Kidney (tissue), 14 donors: Measurements from ENCODE around the gene CFD. TPM values are rescaled to one million over a fixed set of nuclear protein-coding genes. Genes with fewer than 3 reads are reported as not detected.

Source experiments
- DNase-seq, 5 donors: peaks; one replicate each; pipeline ENCODE4 v3.0.0-alpha.2; 2013 to 2020
- FAIRE-seq: peaks from 2 replicates; lab custom pipeline; 2012; peaks lifted over from hg19 to GRCh38; lab: Jason Lieb, UNC
- H3K27ac ChIP-seq, 2 donors: one replicate each; pipeline ENCODE4 v1.7.0; 2013; ENCODE audit warnings: low read depth in 2 of 2, low read length in 2 of 2, inconsistent platforms in 1 of 2
- H3K27me3 ChIP-seq: one replicate; pipeline ENCODE4 v1.7.1; 2013; ENCODE audit warnings: low read length, inconsistent platforms; ENCODE audit not compliant: control insufficient read depth, insufficient read depth
- H3K36me3 ChIP-seq, 3 donors: one replicate each; pipeline versions ENCODE4 v1.7.0 to v1.7.1; 2013; ENCODE audit warnings: low read length in 3 of 3, control low read depth in 1 of 3, inconsistent platforms in 1 of 3; ENCODE audit not compliant: insufficient read depth in 3 of 3, control insufficient read depth in 2 of 3
- H3K4me1 ChIP-seq, 3 donors: one replicate each; pipeline versions ENCODE4 v1.7.0 to v1.7.1; 2013; ENCODE audit warnings: low read length in 3 of 3, inconsistent platforms in 1 of 3, low read depth in 1 of 3; ENCODE audit not compliant: control insufficient read depth in 2 of 3, insufficient read depth in 2 of 3
- H3K4me3 ChIP-seq, 3 donors: one replicate each; pipeline versions ENCODE4 v1.7.0 to v1.8.1; 2013; ENCODE audit warnings: low read length in 3 of 3, control low read depth in 1 of 3, inconsistent platforms in 1 of 3
- H3K9ac ChIP-seq, 3 donors: one replicate each; pipeline versions ENCODE4 v1.7.0 to v1.7.1; 2013; ENCODE audit warnings: low read length in 3 of 3, control low read depth in 1 of 3, inconsistent platforms in 1 of 3
- H3K9me3 ChIP-seq, 3 donors: one replicate each; pipeline versions ENCODE4 v1.7.0 to v1.7.1; 2013; ENCODE audit warnings: low read length in 3 of 3, control low read depth in 1 of 3, inconsistent platforms in 1 of 3; ENCODE audit not compliant: control insufficient read depth in 2 of 3, insufficient read depth in 1 of 3
- intact Hi-C: fragments of 100-400 bp; cut with DNase I; formaldehyde crosslinking; loops from one replicate; pipeline ENCODE4 v1.11.1; 2022
- polyA plus RNA-seq: library from polyadenylated mRNA; stranded (reverse); fragments of 350-450 nt; fragmentation: Illumina TruSeq; extraction: RNeasy Lipid Tissue Mini Kit (QIAGEN cat#74804); gene quantifications from one replicate; pipeline ENCODE4 v1.2.3, GENCODE V29; 2014; ENCODE audit warnings: low read depth, low replicate concordance; ENCODE audit not compliant: insufficient read depth
- total RNA-seq: library from RNA; stranded (reverse); fragmentation: NEBNext Ultra II Directional; extraction: Animal tissue kit (Norgen Biotek cat#: 25700); gene quantifications from one replicate; pipeline ENCODE4 v1.2.1, GENCODE V29; 2021
- TF ChIP-seq, protein P1 (sequence below): IDR thresholded peaks from 3 replicates; pipeline ENCODE4 v1.5.1; 2012; ENCODE audit warnings: mild to moderate bottlenecking, moderate library complexity, borderline replicate concordance; ENCODE audit not compliant: insufficient read depth; ENCODE audit errors: extremely low read depth
- donor health status: control.
- donor health status: control.
- donor health status: control.
- donor health status: control.
- donor health status: control.
- donor health status: DM: yes; HTN: yes; CAD: no.
- donor health status: Normal renal cell carcinoma (clear cell type).

The CFD gene
- total and polyA plus RNA-seq, 2 donors from 2014 or later: 4.6 to 35.1 TPM

DNA sequence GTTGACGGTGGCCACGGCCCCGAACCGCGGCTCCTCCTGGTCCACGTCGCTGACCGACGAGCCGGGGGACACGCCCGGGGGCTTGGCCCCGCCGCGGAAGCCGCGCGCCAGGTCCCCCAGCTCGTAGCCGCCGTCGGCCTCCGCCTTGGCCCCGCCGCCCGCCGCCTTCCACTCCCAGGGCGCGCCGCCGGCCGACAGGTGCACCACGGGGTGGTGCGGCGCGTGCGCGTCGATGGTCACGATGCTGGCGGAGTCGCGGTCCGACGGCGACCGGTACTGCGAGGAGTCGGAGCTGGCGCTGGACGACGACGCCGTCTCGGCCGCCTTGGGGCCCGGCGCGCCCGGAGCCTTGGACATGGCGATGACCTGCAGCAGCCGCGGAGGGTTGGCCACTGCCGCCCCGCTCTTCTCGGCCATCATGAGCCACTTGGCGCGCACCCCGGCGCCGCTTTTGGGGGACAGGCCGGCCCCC is 46.7 kb upstream of the CFD start:
- FAIRE-seq (no peak), DNase-seq (peak in 1 of 5 donors; percentile 76)
- no peaks in the 10 kb centered on the region for H3K4me1 ChIP-seq
- TF ChIP-seq, protein P1, sequence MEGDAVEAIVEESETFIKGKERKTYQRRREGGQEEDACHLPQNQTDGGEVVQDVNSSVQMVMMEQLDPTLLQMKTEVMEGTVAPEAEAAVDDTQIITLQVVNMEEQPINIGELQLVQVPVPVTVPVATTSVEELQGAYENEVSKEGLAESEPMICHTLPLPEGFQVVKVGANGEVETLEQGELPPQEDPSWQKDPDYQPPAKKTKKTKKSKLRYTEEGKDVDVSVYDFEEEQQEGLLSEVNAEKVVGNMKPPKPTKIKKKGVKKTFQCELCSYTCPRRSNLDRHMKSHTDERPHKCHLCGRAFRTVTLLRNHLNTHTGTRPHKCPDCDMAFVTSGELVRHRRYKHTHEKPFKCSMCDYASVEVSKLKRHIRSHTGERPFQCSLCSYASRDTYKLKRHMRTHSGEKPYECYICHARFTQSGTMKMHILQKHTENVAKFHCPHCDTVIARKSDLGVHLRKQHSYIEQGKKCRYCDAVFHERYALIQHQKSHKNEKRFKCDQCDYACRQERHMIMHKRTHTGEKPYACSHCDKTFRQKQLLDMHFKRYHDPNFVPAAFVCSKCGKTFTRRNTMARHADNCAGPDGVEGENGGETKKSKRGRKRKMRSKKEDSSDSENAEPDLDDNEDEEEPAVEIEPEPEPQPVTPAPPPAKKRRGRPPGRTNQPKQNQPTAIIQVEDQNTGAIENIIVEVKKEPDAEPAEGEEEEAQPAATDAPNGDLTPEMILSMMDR: no peak
- intact Hi-C loops: no loop called here
- no peaks in the 10 kb centered on the region for H3K9me3 ChIP-seq
- H3K9ac ChIP-seq: no peak overlapping the region
- H3K4me3 ChIP-seq: no peak overlapping the region
- H3K27me3 ChIP-seq: no peaks in the 10 kb centered on the region
- no peak overlapping the region for H3K27ac ChIP-seq
- H3K36me3 ChIP-seq: peaks cover 5 to 21% (median 6%) of the 10 kb centered on the region in 3 donors

DNA sequence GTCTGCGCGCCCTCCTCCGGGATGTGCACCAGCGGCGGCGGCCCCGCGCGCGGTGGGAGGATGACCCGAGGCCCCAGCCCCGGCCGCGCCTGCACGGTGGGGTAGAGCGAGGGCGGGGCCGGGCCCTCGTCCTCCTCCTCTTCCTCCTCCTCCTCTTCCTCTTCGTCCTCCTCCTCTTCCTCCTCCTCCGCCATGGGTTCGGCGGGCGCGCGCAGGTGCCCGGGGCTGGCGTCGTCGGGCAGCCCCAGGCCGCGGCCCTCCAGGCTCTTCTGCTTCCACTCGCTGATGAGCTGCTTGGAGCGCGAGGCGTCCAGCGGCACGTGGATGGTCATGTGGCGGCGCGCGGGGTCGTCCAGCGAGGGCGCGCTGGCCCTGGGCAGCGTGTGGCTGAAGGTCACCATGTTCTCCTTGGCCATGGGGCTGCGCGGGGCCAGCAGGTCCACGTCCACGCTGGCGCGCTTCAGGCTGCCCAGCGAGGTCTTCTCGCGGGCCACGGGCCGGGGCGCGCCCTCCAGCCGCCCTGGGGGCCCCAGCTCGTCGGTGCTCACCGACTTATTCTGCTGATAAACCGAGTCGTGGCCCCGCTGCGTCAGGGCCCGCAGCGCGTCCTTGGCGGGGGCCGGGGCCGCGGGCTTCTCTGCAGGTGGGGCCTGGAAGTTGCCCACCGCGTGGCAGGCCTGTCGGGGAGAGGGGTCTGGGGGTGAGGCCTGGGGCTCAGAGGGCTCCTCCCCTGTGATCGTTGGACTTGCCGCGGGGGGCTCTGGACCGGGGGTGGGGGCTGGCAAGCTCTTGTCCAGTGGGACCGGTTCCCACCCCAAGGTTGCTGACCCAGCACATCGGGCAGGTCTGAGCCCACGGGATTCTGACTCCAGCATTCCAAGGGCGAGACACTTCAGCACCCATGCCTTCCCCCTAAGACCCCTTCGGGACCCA is 46.0 kb upstream of the CFD start:
- DNase-seq: peak in 1 of 5 donors; percentile 74
- intact Hi-C loops: no loop called here
- no peak overlapping the region for H3K9ac ChIP-seq
- no peaks in the 10 kb centered on the region for H3K4me1 ChIP-seq
- no peak overlapping the region for H3K4me3 ChIP-seq
- H3K27ac ChIP-seq: no peak overlapping the region
- TF ChIP-seq, protein P1: no peak
- no peaks in the 10 kb centered on the region for H3K27me3 ChIP-seq
- FAIRE-seq: no peak
- no peaks in the 10 kb centered on the region for H3K9me3 ChIP-seq
- peaks cover 2 to 15% (median 4%) of the 10 kb centered on the region in 3 donors for H3K36me3 ChIP-seq

DNA sequence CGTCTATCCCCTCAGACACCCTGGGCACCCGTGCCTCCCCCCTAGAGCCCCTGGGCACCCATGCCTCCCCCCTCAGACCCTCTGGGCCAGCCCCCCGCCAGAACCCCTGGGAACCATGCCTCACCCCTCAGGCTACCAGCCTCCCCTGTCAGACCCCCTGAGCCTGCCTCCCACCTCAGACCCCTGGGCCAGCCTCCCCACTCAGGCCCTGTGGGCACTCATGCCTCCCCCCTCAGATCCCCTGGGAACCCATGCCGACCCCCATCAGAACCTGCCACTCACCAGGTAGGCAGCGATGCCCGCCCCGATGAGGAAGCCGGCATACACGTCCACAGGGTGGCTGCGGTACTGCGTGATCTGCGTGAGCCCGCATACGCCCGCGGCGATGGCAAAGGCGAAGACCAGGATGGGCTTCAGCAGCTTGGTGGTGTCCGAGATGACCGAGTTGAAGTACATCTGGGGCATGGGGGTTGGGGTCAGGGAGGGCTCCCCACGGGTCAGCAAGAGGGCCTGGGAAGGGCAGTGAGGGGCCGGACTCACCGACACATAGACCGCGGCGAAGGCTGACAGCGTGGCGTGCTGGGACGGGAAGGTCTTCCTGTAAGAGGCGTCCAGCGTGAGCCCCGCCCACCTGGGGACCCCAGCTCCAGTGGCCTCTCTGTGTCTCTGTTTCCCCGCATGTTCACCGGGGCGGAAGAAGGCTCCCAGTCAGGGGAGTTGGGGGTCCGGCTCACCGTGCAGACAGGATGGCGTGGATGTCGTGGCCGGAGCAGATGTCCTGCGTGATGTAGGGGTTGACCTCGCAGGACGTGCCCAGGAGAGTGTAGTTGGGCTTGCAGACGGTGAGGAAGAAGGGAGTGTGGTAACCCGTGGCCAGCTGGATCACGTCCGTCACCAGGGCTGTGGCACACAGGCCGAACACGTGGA is 45.0 kb upstream of the CFD start:
- DNase-seq (peak in 2 of 5 donors; percentile 58 to 69), FAIRE-seq (no peak)
- Histone ChIP-seq H3K36me3 (peaks cover 2 to 11% (median 2%) of the 10 kb centered on the region in 3 donors), H3K9me3 (no peaks in the 10 kb centered on the region), H3K27me3 (no peaks in the 10 kb centered on the region), H3K9ac (no peak overlapping the region), H3K27ac (no peak overlapping the region), H3K4me1 (no peaks in the 10 kb centered on the region), H3K4me3 (no peak overlapping the region)
- TF ChIP-seq, protein P1: no peak
- intact Hi-C loops: no loop called here
